Right lobe of liver (tissue), 4 donors: ENCODE data around the gene SLC22A1.

Experiments
- CTCF ChIP-seq, 4 donors: fragments of 200-600 bp in 3 of 4; fragments of 450-650 bp in 1 of 4; IDR thresholded peaks; one replicate each; pipeline versions ENCODE4 v1.5.1 to v1.8.0; 2016 to 2022; ENCODE audit warnings: antibody characterized with exemption in 4 of 4, mild to moderate bottlenecking in 2 of 4
- POLR2A ChIP-seq: fragments of 450-650 bp; IDR thresholded peaks from one replicate; pipeline ENCODE4 v1.6.1; 2017; ENCODE audit warnings: antibody characterized with exemption, mild to moderate bottlenecking
- donor health status: DM: no; HTN: no; CAD: no.
- donor health status: DM: no; HTN: no; CAD: no.
- donor health status: DM: no; HTN: yes; CAD: no.

GRCh38 chr6:160142115-160142715 is 20.6 kb downstream of the SLC22A1 start:
- TF ChIP-seq CTCF (IDR thresholded peaks at IDR 0.05), result no peak
- no peak for TF ChIP-seq POLR2A
